SK-N-SH (cell line): Measurements from ENCODE around the gene ADGB. TPM values are rescaled to one million over a fixed set of nuclear protein-coding genes. Genes with fewer than 3 reads are reported as not detected.
A peak's percentile ranks its signal among the peaks of the same experiment; 100 is the strongest.

Experiments
- CTCF ChIA-PET: fragments of 300-600, 350-600 bp; formaldehyde crosslinking; extraction: SDS; loops from one replicate; lab custom pipeline; 2021; lab: Yijun Ruan, JAX
- POLR2A ChIA-PET: fragments of 350-600 bp; sonication (Branson Sonifier 250); formaldehyde crosslinking; extraction: SDS; loops from one replicate; lab custom pipeline; 2020; ENCODE audit warnings: antibody characterized with exemption, inconsistent platforms; lab: Yijun Ruan, JAX
- DNase-seq: peaks from one replicate; pipeline ENCODE4 v3.0.0; 2012
- H2AFZ ChIP-seq: fragments of 200-600 bp; sonication (generic); 2 replicates; pipeline ENCODE4 v1.8.1; 2016; ENCODE audit warnings: antibody characterized with exemption, mild to moderate bottlenecking, low read depth
- H3F3A ChIP-seq: fragments of 200-600 bp; sonication (generic); replicated peaks from 2 replicates; pipeline ENCODE3; 2016; ENCODE audit warnings: antibody characterized with exemption, mild to moderate bottlenecking; ENCODE audit not compliant: insufficient read depth
- H3K27ac ChIP-seq, 2 experiments: fragments of 200-500 bp in 1 of 2; fragments of 200-600 bp in 1 of 2; sonication (Bioruptor generic) in 1 of 2; sonication (generic), shearing (Covaris generic) in 1 of 2; 2 replicates each; pipeline versions ENCODE4 v1.5.1 to v1.6.1; 2014 to 2016; ENCODE audit warnings: low read depth in 2 of 2, inconsistent platforms in 1 of 2, low read length in 1 of 2, mild to moderate bottlenecking in 1 of 2, mixed read lengths in 1 of 2
- H3K27me3 ChIP-seq: fragments of 200-600 bp; sonication (generic), shearing (Covaris generic); 2 replicates; pipeline ENCODE4 v1.6.1; 2016; ENCODE audit warnings: mixed run types; ENCODE audit not compliant: insufficient read depth
- H3K36me3 ChIP-seq, 2 experiments: fragments of 200-500 bp in 1 of 2; fragments of 200-600 bp in 1 of 2; sonication (Bioruptor generic) in 1 of 2; sonication (generic) in 1 of 2; replicated peaks in 1 of 2; 2 replicates each; pipeline versions ENCODE3 to v1.5.1; 2014 to 2016; ENCODE audit warnings: low read length in 1 of 2, mild to moderate bottlenecking in 1 of 2; ENCODE audit not compliant: insufficient read depth in 2 of 2, control insufficient read depth in 1 of 2
- H3K4me1 ChIP-seq, 2 experiments: fragments of 200-500 bp in 1 of 2; fragments of 200-600 bp in 1 of 2; sonication (Bioruptor generic) in 1 of 2; sonication (generic), shearing (Covaris generic) in 1 of 2; 2 replicates each; pipeline versions ENCODE4 v1.5.1 to v1.6.1; 2014 to 2016; ENCODE audit warnings: low read depth in 1 of 2, low read length in 1 of 2, mixed run types in 1 of 2; ENCODE audit not compliant: insufficient read depth in 2 of 2, control insufficient read depth in 1 of 2
- H3K4me2 ChIP-seq: fragments of 200-600 bp; sonication (generic), shearing (Covaris generic); 2 replicates; pipeline ENCODE4 v1.6.1; 2017; ENCODE audit warnings: mixed run types
- H3K4me3 ChIP-seq, 2 experiments: fragments of 200-500 bp in 1 of 2; fragments of 200-600 bp in 1 of 2; sonication (Bioruptor generic) in 1 of 2; sonication (generic), shearing (Covaris generic) in 1 of 2; 2 replicates each; pipeline versions ENCODE4 v1.5.1 to v1.8.1; 2014 to 2016; ENCODE audit warnings: low read depth in 2 of 2, inconsistent platforms in 1 of 2, low read length in 1 of 2, mild to moderate bottlenecking in 1 of 2, mixed read lengths in 1 of 2, moderate library complexity in 1 of 2
- H3K79me2 ChIP-seq: fragments of 200-600 bp; sonication (generic); 2 replicates; pipeline ENCODE4 v1.8.1; 2017; ENCODE audit warnings: mild to moderate bottlenecking; ENCODE audit not compliant: insufficient read depth
- H3K9ac ChIP-seq: fragments of 200-600 bp; sonication (generic); 2 replicates; pipeline ENCODE4 v1.6.1; 2017; ENCODE audit warnings: mixed run types
- H3K9me2 ChIP-seq: fragments of 200-600 bp; sonication (generic); 2 replicates; pipeline ENCODE4 v1.6.1; 2017; ENCODE audit warnings: mixed run types
- H3K9me3 ChIP-seq: fragments of 200-600 bp; sonication (generic); 2 replicates; pipeline ENCODE4 v1.6.1; 2017; ENCODE audit warnings: mixed run types, mild to moderate bottlenecking, moderate library complexity
- H4K20me1 ChIP-seq: fragments of 200-600 bp; sonication (generic); 2 replicates; pipeline ENCODE4 v1.6.1; 2017; ENCODE audit warnings: mild to moderate bottlenecking, mixed run types; ENCODE audit not compliant: insufficient read depth
- CTCF ChIP-seq: fragments of 200-600 bp; sonication (generic); IDR thresholded peaks from 2 replicates; pipeline ENCODE4 v1.6.1; 2017; ENCODE audit warnings: antibody characterized with exemption, mild to moderate bottlenecking, moderate library complexity
- MEF2A ChIP-seq: IDR thresholded peaks from 2 replicates; pipeline ENCODE4 v1.4.0; 2012; ENCODE audit warnings: low read depth, borderline replicate concordance
- NRF1 ChIP-seq: IDR thresholded peaks from 2 replicates; pipeline ENCODE4 v1.6.1; 2012; ENCODE audit warnings: low read depth, mild to moderate bottlenecking, low read length
- RAD21 ChIP-seq: IDR thresholded peaks from 2 replicates; pipeline ENCODE4 v1.6.1; 2012; ENCODE audit warnings: mild to moderate bottlenecking, low read length
- RCOR1 ChIP-seq: fragments of 150-350 bp; IDR thresholded peaks from 2 replicates; pipeline ENCODE4 v1.6.1; 2017; ENCODE audit warnings: antibody characterized with exemption, low read length
- REST ChIP-seq: IDR thresholded peaks from 2 replicates; pipeline ENCODE4 v1.6.1; 2012; ENCODE audit warnings: mild to moderate bottlenecking, low read depth, low read length, moderate library complexity
- RFX5 ChIP-seq: IDR thresholded peaks from 2 replicates; pipeline ENCODE4 v1.6.1; 2012; ENCODE audit warnings: mild to moderate bottlenecking, improper control_type of control experiment, low read length
- SMC3 ChIP-seq: IDR thresholded peaks from 2 replicates; pipeline ENCODE4 v1.6.1; 2012; ENCODE audit warnings: low read depth, low read length, improper control_type of control experiment
- TAF1 ChIP-seq: IDR thresholded peaks from 2 replicates; pipeline ENCODE4 v1.6.1; 2012; ENCODE audit warnings: low read depth, mild to moderate bottlenecking, low read length, moderate library complexity, borderline replicate concordance
- USF2 ChIP-seq: fragments of 150-350 bp; IDR thresholded peaks from 2 replicates; pipeline ENCODE4 v1.6.1; 2017; ENCODE audit warnings: antibody characterized with exemption, low read length, low read depth, borderline replicate concordance
- ZBTB33 ChIP-seq: IDR thresholded peaks from 2 replicates; pipeline ENCODE4 v1.4.0; 2012; ENCODE audit warnings: low read depth, borderline replicate concordance
- WGBS: methylation state at CpG from one replicate; pipeline ENCODE4 v1.1.6; 2017; ENCODE audit warnings: low lambda C conversion rate; 5-methylcytosine and 5-hydroxymethylcytosine counted together
- polyA plus RNA-seq, 3 experiments: library from polyadenylated mRNA; depleted of rRNA; stranded (reverse); fragments of >200 nt; gene quantifications; 2 replicates each; pipeline ENCODE4 v1.2.3, GENCODE V29; 2012

The ADGB gene
- polyA plus RNA-seq, 1 of the 3 experiments (the other 2 are of a cell fraction), result not detected

GRCh38 chr6:146666909-146667308 is 68.1 kb downstream of the ADGB start:
- Histone ChIP-seq H3K4me1 (peaks cover 0 to 4% of the 10 kb centered on the region in 2 experiments; a peak in 2 of 4 replicates), H3K4me2 (no peak overlapping the region), H3K9ac (no peak overlapping the region), H3K79me2 (no peaks in the 10 kb centered on the region), H3K4me3 (no peak overlapping the region), H3K27ac (no peak overlapping the region), H3K9me2 (no peaks in the 10 kb centered on the region), H3K36me3 (no peaks in the 10 kb centered on the region), H3K27me3 (no peaks in the 10 kb centered on the region), H4K20me1 (no peaks in the 10 kb centered on the region), H3F3A (no peaks in the 10 kb centered on the region), H3K9me3 (no peaks in the 10 kb centered on the region), H2AFZ (no peak overlapping the region)
- DNase-seq, result no peak
- TF ChIP-seq CTCF, result no peak
- TF ChIP-seq RAD21, result peak; percentile 31; the same call in 1 of the 2 replicates
- TF ChIP-seq USF2, result no peak
- TF ChIP-seq REST, result no peak
- TF ChIP-seq ZBTB33, result no peak
- TF ChIP-seq SMC3, result no peak
- WGBS, result 22% methylated on average over 2 of the region's 2 CpGs
- ChIA-PET CTCF (interaction anchor here (1.4 to 1.9 kb wide), 2 partner anchors 8 to 15 kb away, joined by 4 read pairs; no protein-coding TSS in a partner anchor), POLR2A (no interaction called here)

- no peaks in the 10 kb centered on the region for H3K9me3 ChIP-seq
- H4K20me1 ChIP-seq, result no peaks in the 10 kb centered on the region
- TF ChIP-seq SMC3, result no peak
- no peak for TF ChIP-seq TAF1
- no peak for TF ChIP-seq RCOR1
- no peak for TF ChIP-seq NRF1
- no peak for TF ChIP-seq MEF2A
- no peak for TF ChIP-seq CTCF
- TF ChIP-seq RFX5, result no peak
- no peaks in the 10 kb centered on the region for H3K27me3 ChIP-seq
- no peaks in the 10 kb centered on the region for H3K79me2 ChIP-seq
- H3K9me2 ChIP-seq, result no peaks in the 10 kb centered on the region
- no peak overlapping the region for H3K4me3 ChIP-seq
- no peak overlapping the region for H2AFZ ChIP-seq
- H3K9ac ChIP-seq, result no peak overlapping the region
- DNase-seq, result no peak
- no peak overlapping the region for H3K4me2 ChIP-seq
- ChIA-PET POLR2A (no interaction called here), CTCF (interaction anchor here (0.6 kb wide), 1 partner anchor 29 kb away, joined by 3 read pairs; no protein-coding TSS in a partner anchor)
- WGBS, result 45% methylated on average over 4 of the region's 4 CpGs
- no peak overlapping the region for H3K27ac ChIP-seq
- H3F3A ChIP-seq, result no peaks in the 10 kb centered on the region
- peaks cover 0 to 4% of the 10 kb centered on the region in 2 experiments; a peak in 2 of 4 replicates for H3K4me1 ChIP-seq
- H3K36me3 ChIP-seq, result no peaks in the 10 kb centered on the region
Measured at GRCh38 chr6:146670161-146670560, 71.4 kb downstream of the ADGB start.
